GM12878 (cell line): ENCODE data around the gene PROKR1. TPM values are rescaled to one million over a fixed set of nuclear protein-coding genes. Genes with fewer than 3 reads are reported as not detected.

ENCODE experiments used
- ATAC-seq: fragments of 200-7000 bp; cut with Tn5 transposase; 3 replicates; pipeline ENCODE4 v1.9.1; 2020; ENCODE audit warnings: mild to moderate bottlenecking, moderate library complexity
- BruUV-seq: library from RNA; stranded (reverse); fragments of 400-500 nt; replicated peaks from 2 replicates; lab custom pipeline; 2021; lab: Mats Ljungman, UMichigan
- CTCF ChIA-PET: fragments of 300-600 bp; sonication (Branson Sonifier 250); formaldehyde crosslinking; extraction: SDS; loops from one replicate; lab custom pipeline; 2021; ENCODE audit warnings: inconsistent platforms; lab: Yijun Ruan, JAX
- POLR2A ChIA-PET: fragments of 350-600 bp; formaldehyde crosslinking; extraction: SDS; loops from one replicate; lab custom pipeline; 2021; ENCODE audit warnings: inconsistent platforms; lab: Charles Lee
- RAD21 ChIA-PET: fragments of 300-600 bp; sonication (Branson Sonifier 250); formaldehyde crosslinking; loops from one replicate; lab custom pipeline; 2023; ENCODE audit warnings: antibody characterized with exemption; ENCODE audit not compliant: unreplicated experiment; lab: Charles Lee
- SMC1A ChIA-PET: fragments of 300-600 bp; sonication (Branson Sonifier 250); formaldehyde crosslinking; loops from one replicate; lab custom pipeline; 2023; ENCODE audit not compliant: unreplicated experiment, uncharacterized antibody; lab: Charles Lee
- DNase-seq: peaks from one replicate; pipeline ENCODE4 v3.0.0-alpha.2; 2011; ENCODE audit warnings: low read depth, low spot score
- FAIRE-seq: peaks from 3 replicates; lab custom pipeline; 2011; peaks lifted over from hg19 to GRCh38; lab: Jason Lieb, UNC
- H2AFZ ChIP-seq: 2 replicates; pipeline ENCODE4 v1.6.0; 2011; ENCODE audit warnings: low read depth, low read length, control low read depth; ENCODE audit not compliant: control insufficient read depth
- H3K27ac ChIP-seq: 2 replicates; pipeline ENCODE4 v1.5.1; 2011; ENCODE audit warnings: control low read depth; ENCODE audit not compliant: control insufficient read depth, insufficient read depth
- H3K27me3 ChIP-seq, 2 experiments: replicated peaks in 1 of 2; 2 replicates each; pipeline versions ENCODE4 v1.6.0 to v1.6.1; 2011; ENCODE audit warnings: low read length in 1 of 2; ENCODE audit not compliant: control insufficient read depth in 2 of 2, insufficient read depth in 2 of 2
- H3K36me3 ChIP-seq, 2 experiments: 2 replicates each; pipeline ENCODE4 v1.5.1; 2011; ENCODE audit warnings: low read length in 1 of 2; ENCODE audit not compliant: control insufficient read depth in 2 of 2, insufficient read depth in 2 of 2
- H3K4me1 ChIP-seq: 2 replicates; pipeline ENCODE4 v1.6.1; 2011; ENCODE audit warnings: mild to moderate bottlenecking, low read length, moderate library complexity, mixed read lengths; ENCODE audit not compliant: control insufficient read depth, insufficient read depth
- H3K4me2 ChIP-seq: 2 replicates; pipeline ENCODE4 v1.6.0; 2011; ENCODE audit warnings: control low read depth; ENCODE audit not compliant: control insufficient read depth, insufficient read depth
- H3K4me3 ChIP-seq: fragments of 200-600 bp; sonication (generic); 2 replicates; pipeline ENCODE4 v1.5.1; 2016
- H3K79me2 ChIP-seq: 2 replicates; pipeline ENCODE4 v1.6.0; 2011; ENCODE audit warnings: low read length; ENCODE audit not compliant: control insufficient read depth, insufficient read depth
- H3K9ac ChIP-seq: 2 replicates; pipeline ENCODE4 v1.8.0; 2011; ENCODE audit warnings: low read length, control low read depth, mixed read lengths; ENCODE audit not compliant: control insufficient read depth, insufficient read depth
- H3K9me3 ChIP-seq: replicated peaks from 3 replicates; pipeline ENCODE4 v1.5.1; 2011; ENCODE audit warnings: mild to moderate bottlenecking, low read length; ENCODE audit not compliant: control insufficient read depth, insufficient read depth
- H4K20me1 ChIP-seq: 2 replicates; pipeline ENCODE4 v1.6.0; 2011; ENCODE audit not compliant: control insufficient read depth, insufficient read depth
- CBX3 ChIP-seq: fragments of 200-600 bp; sonication (generic); IDR thresholded peaks from 2 replicates; pipeline ENCODE4 v1.6.1; 2016; ENCODE audit warnings: low read depth, borderline replicate concordance
- FOXK2 ChIP-seq: fragments of 450-650 bp; IDR thresholded peaks from 2 replicates; pipeline ENCODE4 v1.6.1; 2017; ENCODE audit warnings: mild to moderate bottlenecking, moderate library complexity
- IRF5 ChIP-seq: fragments of 450-650 bp; IDR thresholded peaks from 2 replicates; pipeline ENCODE4 v1.6.1; 2017; ENCODE audit warnings: borderline replicate concordance
- NFYA ChIP-seq: IDR thresholded peaks from 2 replicates; pipeline ENCODE4 v1.6.1; 2011; ENCODE audit warnings: low read depth, mild to moderate bottlenecking, low read length, improper control_type of control experiment, borderline replicate concordance
- NFYB ChIP-seq: IDR thresholded peaks from 2 replicates; pipeline ENCODE4 v1.6.1; 2011; ENCODE audit warnings: low read depth, mild to moderate bottlenecking, low read length, improper control_type of control experiment, moderate library complexity; ENCODE audit not compliant: insufficient read depth
- PAX8 ChIP-seq: fragments of 450-650 bp; IDR thresholded peaks from 2 replicates; pipeline ENCODE4 v1.6.1; 2017; ENCODE audit warnings: mild to moderate bottlenecking, moderate library complexity
- RFX5 ChIP-seq: IDR thresholded peaks from 2 replicates; pipeline ENCODE4 v1.6.1; 2011; ENCODE audit warnings: low read depth, low read length, improper control_type of control experiment
- SIN3A ChIP-seq: IDR thresholded peaks from 2 replicates; pipeline ENCODE4 v1.6.1; 2012; ENCODE audit warnings: low read depth, low read length, improper control_type of control experiment
- SMARCA5 ChIP-seq: fragments of 450-650 bp; IDR thresholded peaks from 2 replicates; pipeline ENCODE4 v1.6.1; 2017; ENCODE audit warnings: mild to moderate bottlenecking
- SPI1 ChIP-seq: IDR thresholded peaks from 2 replicates; pipeline ENCODE4 v1.6.1; 2011; ENCODE audit warnings: low read depth, mild to moderate bottlenecking, low read length, moderate library complexity, borderline replicate concordance; ENCODE audit not compliant: insufficient read depth
- WGBS: methylation state at CpG from one replicate; pipeline ENCODE4 v1.1.6; 2016; ENCODE audit warnings: low lambda C conversion rate; ENCODE audit not compliant: insufficient replicate concordance, insufficient coverage; ENCODE audit errors: missing lambda C conversion rate; 5-methylcytosine and 5-hydroxymethylcytosine counted together
- in situ Hi-C: fragments of 300-500 bp; cut with MboI; formaldehyde crosslinking; loops from 9 replicates; pipeline ENCODE4 v1.14.3; 2018; ENCODE audit warnings: mixed read lengths
- intact Hi-C: fragments of 100-400 bp; cut with micrococcal nuclease; formaldehyde crosslinking; loops from one replicate; pipeline ENCODE4 v1.14.2; 2022; ENCODE audit not compliant: unreplicated experiment
- polyA plus RNA-seq, 11 experiments: library from polyadenylated mRNA; depleted of rRNA in 4 of 11; unstranded in 6 of 11; stranded (reverse) in 5 of 11; fragments of >200 nt; fragmentation: Nextera tagmentation in 4 of 11; fragmentation: Illumina TruSeq in 1 of 11; extraction: Ambion mirVana in 4 of 11; extraction: Trizol in 1 of 11; gene quantifications; 1 replicate in 1 of 11; 2 replicates in 10 of 11; pipeline versions ENCODE4 v1.2.1 to v1.2.3, GENCODE V29; 2011 to 2016; ENCODE audit warnings: inconsistent platforms in 2 of 11, missing spikeins in 2 of 11, low read depth in 1 of 11
- total RNA-seq, 4 experiments: library from RNA; depleted of rRNA in 3 of 4; stranded (reverse); fragments of >200 nt in 3 of 4; fragmentation: Illumina TruSeq in 1 of 4; extraction: Trizol in 1 of 4; gene quantifications; 2 replicates each; pipeline versions ENCODE4 v1.2.1 to v1.2.3, GENCODE V29; 2013 to 2021
- TF ChIP-seq, protein P1 (sequence below): fragments of 450-650 bp; formaldehyde crosslinking; IDR thresholded peaks from 2 replicates; pipeline ENCODE4 v1.4.0; 2020; ENCODE audit warnings: mild to moderate bottlenecking, moderate library complexity
- TF ChIP-seq, protein P2 (sequence below): IDR thresholded peaks from 2 replicates; pipeline ENCODE4 v1.6.1; 2012; ENCODE audit warnings: low read depth, low read length, improper control_type of control experiment
- TF ChIP-seq, protein P3 (sequence below): IDR thresholded peaks from 2 replicates; pipeline ENCODE4 v1.6.1; 2012; ENCODE audit warnings: low read length, inconsistent platforms
- TF ChIP-seq, protein P4 (sequence below): fragments of 450-650 bp; conservative IDR thresholded peaks from 2 replicates; pipeline ENCODE4 v1.6.1; 2017; ENCODE audit warnings: mild to moderate bottlenecking, moderate library complexity

Gene PROKR1
- total and polyA plus RNA-seq, 10 of the 15 experiments (the other 5 are each of a cell fraction or from before 2014, with no cell fraction given): 0.01 to 0.02 TPM; not detected in 8

DNA sequence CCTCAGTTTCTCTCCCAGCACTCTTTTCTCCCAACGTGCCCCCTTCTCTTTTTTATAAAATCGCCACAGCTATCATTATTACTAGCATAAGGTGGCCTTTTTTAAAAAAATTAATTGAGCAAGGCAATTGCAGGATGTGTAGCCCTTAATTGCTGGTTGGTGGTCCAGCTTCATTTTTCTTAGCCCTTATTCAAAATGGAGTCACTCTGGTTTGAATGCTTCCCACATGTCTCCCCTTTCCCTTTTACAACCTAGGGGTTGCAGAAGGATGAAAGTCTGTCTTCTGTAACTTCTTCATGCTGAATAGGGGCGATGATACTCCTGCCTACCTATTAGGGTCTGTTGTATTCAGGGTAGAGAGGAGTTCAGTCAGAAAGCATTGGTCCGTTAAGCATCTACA is 36.6 kb upstream of the PROKR1 start:
- H2AFZ ChIP-seq: no peak overlapping the region
- POLR2A ChIA-PET: no interaction called here
- no peak for TF ChIP-seq SIN3A
- TF ChIP-seq NFYA: no peak
- TF ChIP-seq NFYB: no peak
- no peak for TF ChIP-seq PAX8
- TF ChIP-seq, protein P1, sequence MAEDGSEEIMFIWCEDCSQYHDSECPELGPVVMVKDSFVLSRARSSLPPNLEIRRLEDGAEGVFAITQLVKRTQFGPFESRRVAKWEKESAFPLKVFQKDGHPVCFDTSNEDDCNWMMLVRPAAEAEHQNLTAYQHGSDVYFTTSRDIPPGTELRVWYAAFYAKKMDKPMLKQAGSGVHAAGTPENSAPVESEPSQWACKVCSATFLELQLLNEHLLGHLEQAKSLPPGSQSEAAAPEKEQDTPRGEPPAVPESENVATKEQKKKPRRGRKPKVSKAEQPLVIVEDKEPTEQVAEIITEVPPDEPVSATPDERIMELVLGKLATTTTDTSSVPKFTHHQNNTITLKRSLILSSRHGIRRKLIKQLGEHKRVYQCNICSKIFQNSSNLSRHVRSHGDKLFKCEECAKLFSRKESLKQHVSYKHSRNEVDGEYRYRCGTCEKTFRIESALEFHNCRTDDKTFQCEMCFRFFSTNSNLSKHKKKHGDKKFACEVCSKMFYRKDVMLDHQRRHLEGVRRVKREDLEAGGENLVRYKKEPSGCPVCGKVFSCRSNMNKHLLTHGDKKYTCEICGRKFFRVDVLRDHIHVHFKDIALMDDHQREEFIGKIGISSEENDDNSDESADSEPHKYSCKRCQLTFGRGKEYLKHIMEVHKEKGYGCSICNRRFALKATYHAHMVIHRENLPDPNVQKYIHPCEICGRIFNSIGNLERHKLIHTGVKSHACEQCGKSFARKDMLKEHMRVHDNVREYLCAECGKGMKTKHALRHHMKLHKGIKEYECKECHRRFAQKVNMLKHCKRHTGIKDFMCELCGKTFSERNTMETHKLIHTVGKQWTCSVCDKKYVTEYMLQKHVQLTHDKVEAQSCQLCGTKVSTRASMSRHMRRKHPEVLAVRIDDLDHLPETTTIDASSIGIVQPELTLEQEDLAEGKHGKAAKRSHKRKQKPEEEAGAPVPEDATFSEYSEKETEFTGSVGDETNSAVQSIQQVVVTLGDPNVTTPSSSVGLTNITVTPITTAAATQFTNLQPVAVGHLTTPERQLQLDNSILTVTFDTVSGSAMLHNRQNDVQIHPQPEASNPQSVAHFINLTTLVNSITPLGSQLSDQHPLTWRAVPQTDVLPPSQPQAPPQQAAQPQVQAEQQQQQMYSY (CRISPR knock-in tag): no peak
- TF ChIP-seq SMARCA5: no peak
- TF ChIP-seq FOXK2: no peak
- TF ChIP-seq, protein P2, sequence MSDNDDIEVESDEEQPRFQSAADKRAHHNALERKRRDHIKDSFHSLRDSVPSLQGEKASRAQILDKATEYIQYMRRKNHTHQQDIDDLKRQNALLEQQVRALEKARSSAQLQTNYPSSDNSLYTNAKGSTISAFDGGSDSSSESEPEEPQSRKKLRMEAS: no peak
- no peak for TF ChIP-seq RFX5
- TF ChIP-seq IRF5: no peak
- TF ChIP-seq SPI1: no peak
- TF ChIP-seq CBX3: no peak
- TF ChIP-seq, protein P3, sequence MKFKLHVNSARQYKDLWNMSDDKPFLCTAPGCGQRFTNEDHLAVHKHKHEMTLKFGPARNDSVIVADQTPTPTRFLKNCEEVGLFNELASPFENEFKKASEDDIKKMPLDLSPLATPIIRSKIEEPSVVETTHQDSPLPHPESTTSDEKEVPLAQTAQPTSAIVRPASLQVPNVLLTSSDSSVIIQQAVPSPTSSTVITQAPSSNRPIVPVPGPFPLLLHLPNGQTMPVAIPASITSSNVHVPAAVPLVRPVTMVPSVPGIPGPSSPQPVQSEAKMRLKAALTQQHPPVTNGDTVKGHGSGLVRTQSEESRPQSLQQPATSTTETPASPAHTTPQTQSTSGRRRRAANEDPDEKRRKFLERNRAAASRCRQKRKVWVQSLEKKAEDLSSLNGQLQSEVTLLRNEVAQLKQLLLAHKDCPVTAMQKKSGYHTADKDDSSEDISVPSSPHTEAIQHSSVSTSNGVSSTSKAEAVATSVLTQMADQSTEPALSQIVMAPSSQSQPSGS: no peak
- TF ChIP-seq, protein P4, sequence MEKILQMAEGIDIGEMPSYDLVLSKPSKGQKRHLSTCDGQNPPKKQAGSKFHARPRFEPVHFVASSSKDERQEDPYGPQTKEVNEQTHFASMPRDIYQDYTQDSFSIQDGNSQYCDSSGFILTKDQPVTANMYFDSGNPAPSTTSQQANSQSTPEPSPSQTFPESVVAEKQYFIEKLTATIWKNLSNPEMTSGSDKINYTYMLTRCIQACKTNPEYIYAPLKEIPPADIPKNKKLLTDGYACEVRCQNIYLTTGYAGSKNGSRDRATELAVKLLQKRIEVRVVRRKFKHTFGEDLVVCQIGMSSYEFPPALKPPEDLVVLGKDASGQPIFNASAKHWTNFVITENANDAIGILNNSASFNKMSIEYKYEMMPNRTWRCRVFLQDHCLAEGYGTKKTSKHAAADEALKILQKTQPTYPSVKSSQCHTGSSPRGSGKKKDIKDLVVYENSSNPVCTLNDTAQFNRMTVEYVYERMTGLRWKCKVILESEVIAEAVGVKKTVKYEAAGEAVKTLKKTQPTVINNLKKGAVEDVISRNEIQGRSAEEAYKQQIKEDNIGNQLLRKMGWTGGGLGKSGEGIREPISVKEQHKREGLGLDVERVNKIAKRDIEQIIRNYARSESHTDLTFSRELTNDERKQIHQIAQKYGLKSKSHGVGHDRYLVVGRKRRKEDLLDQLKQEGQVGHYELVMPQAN: no peak
- TF ChIP-seq, all 136 proteins: peak for 0
- intact Hi-C loops: no loop called here
- BruUV-seq: no TSS peak
- DNase-seq: no peak
- ATAC-seq: no peak
- Histone ChIP-seq H3K27me3 (no peaks in the 10 kb centered on the region), H3K27ac (no peak overlapping the region), H3K9ac (no peak overlapping the region), H3K4me2 (no peak overlapping the region), H3K9me3 (no peaks in the 10 kb centered on the region), H4K20me1 (no peaks in the 10 kb centered on the region), H3K4me3 (no peak overlapping the region), H3K36me3 (no peaks in the 10 kb centered on the region), H3K4me1 (no peaks in the 10 kb centered on the region), H3K79me2 (no peaks in the 10 kb centered on the region)
- CTCF ChIA-PET: interaction anchor here (4.2 kb wide), 1 partner anchor 11 kb away, joined by 21 read pairs; no protein-coding TSS in a partner anchor
- in situ Hi-C loops: no loop called here
- 10% methylated on average over 4 of the region's 4 CpGs for WGBS
- RAD21 ChIA-PET: no interaction called here
- FAIRE-seq: no peak
- SMC1A ChIA-PET: interaction anchor here (1.3 kb wide), 1 partner anchor 12 kb away, joined by 3 read pairs; no protein-coding TSS in a partner anchor
